Left forelimb (tissue), 1 donor: ENCODE data around the gene CMAS.
"Not testable (repeated sequence)": the region's sequence is repeated elsewhere in the genome, so short reads cannot be mapped to it uniquely, and the experiment has no call there.

ENCODE experiments used
- DNase-seq: peaks from one replicate; pipeline ENCODE4 v3.0.0-alpha.2; 2018; ENCODE audit warnings: low spot score

Gene CMAS

GRCh38 chr12:22046090-22046967, at the start of gene CMAS:
Gene CMAS, plus strand, starts transcription at chr12:22046218. Its CDS starts 86 bp downstream, at chr12:22046304.
- DNase-seq, result peak; percentile 86

DNA sequence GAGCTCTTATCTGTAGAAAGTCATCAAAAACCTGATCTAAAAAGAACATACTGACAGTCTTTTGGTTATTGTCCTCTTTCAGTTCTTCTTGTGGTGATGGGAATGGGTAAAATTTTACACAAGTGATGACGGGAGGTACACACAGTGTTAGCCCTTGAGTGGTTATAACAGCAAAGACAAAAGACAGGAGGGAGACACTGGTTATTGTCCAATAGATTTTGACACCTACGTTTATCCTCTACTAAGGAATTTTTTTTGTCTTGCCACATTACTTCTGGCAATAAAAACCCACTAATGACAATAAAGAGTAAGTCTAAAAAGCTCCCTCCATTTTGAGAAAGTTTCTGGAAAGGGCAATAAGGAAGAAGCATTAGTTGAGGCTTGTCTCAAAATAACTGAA, 47.7 kb upstream of the CMAS start:
- DNase-seq, result no peak

DNA sequence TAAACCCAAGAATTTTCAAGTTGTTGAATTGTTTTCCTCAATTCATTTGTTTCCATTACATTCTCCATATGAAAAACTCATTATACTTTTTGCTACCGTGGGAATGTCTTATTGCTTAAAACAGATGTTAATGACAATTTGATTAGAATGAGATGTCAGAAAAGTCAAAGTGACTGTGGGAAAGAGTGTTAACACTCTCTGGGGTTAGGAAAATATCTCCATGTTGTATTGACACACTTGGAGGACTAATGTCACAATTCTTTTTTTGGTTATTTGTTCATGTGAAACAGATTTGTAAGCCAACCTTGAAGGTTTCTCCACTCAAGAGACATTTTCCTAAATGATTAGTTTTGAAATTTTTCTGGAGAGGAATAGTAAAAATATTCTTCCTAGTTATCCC, 47.2 kb upstream of the CMAS start:
- no peak for DNase-seq

GRCh38 chr12:22002430-22002829, 43.6 kb upstream of the CMAS start:
- no peak for DNase-seq

DNA sequence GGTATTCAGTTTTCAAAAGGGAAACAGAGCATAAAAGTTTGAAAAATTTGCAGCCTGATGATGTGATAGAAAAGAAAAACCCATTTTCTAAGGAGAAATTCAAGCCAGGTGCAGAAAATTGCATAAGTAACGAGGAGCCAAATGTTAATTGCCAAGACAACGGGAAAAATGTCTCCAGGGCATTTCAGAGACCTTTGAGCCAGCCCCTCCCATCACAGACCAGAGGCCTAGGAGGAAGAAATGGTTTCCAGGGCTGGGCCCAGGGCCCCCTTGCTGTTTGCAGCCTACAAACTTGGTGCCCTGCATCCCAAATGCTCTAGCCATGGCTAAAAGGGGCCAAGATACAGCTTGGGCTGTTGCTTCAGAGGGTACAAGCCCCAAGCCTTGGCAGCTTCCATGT, 38.2 kb upstream of the CMAS start:
- DNase-seq, result not testable (repeated sequence)

DNA sequence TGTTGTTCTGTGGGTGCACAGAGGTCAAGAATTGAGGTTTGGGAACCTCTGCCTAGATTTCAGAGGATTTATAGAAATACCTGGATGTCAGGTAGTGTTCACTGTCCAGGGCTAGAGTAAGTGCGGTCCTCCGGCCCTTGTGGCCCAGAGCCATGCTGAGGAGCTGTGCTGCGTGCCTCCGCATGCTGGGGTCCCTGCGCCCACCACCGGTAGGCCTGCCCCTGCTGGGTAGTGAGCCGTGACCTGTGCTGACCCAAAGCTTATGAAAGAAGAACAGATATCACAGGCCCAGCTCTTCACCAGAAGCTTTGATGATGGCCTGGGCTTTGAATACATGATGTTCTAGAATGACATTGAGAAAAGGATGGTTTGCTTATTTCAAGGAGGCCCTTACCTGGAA, 37.8 kb upstream of the CMAS start:
- DNase-seq, result no peak

- DNase-seq, result no peak
These were observed 31.8 kb upstream of the CMAS start for GRCh38 chr12:22014041-22014782.

DNA sequence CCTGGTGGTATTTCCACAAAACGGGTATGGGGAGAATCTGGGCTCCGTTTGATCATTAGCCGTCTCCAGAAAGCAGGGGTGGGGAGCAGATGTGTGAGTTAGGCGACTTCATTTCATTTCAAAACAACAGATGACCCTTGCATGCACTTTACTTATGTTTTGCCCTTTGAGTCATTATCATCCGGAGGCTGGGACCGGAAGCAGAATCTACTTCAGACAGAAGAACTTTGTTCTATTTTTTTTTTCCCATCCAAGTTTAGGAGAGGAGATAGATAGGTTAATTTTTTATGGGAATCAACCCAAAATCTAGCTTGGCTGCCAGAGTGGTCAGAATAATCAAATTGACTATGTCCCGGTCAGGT, 31.3 kb upstream of the CMAS start:
- DNase-seq, result no peak

- DNase-seq, result no peak
These were observed 29.0 kb upstream of the CMAS start for GRCh38 chr12:22016982-22017381.

- DNase-seq, result no peak
These were observed 27.2 kb upstream of the CMAS start for GRCh38 chr12:22018860-22019259.

GRCh38 chr12:22023489-22023888, 22.5 kb upstream of the CMAS start:
- DNase-seq, result not testable (repeated sequence)

GRCh38 chr12:22029491-22029890, 16.5 kb upstream of the CMAS start:
- no peak for DNase-seq

DNA sequence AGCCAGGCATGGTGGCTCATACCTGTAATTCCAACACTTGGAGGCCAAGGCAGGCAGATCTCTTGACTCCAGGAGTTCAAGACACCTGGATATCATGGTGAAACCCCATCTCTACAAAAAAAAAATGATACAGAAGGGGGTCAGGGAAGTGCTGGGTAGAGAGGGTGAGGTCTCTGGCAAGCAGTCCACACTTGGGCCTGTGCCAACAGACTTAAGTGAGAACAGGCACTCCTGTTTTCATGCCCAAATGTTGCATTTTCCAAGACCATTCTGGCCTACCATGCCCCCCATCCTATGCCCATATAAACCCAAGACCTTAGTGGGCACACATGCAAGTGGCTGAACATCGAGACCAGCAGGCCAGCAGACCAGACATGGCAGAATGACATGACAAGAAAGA, 16.0 kb upstream of the CMAS start:
- no peak for DNase-seq

- DNase-seq, result no peak
These were observed 13.3 kb upstream of the CMAS start for GRCh38 chr12:22032732-22033131.

- DNase-seq, result no peak
These were observed 11.1 kb upstream of the CMAS start for GRCh38 chr12:22034709-22035506.

DNA sequence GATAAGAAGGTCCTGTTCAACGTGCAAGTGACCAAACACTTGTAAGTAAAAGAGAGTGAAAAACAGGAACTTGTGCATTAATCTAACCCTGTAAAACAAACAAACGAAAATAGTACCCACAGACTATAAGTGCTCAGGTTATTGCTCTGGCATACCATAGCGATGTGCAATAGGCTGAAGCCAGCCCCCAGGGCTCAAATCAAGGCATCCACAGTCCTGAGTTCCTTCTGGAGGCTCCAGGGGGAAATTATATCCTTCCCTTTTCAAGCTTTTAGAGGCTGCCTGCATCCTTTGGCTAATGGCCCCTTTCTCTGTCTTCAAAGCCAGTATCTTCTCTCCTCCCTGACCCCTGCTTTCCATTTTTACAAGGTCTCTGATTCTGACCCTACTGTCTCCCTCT, 8.1 kb upstream of the CMAS start:
- no peak for DNase-seq

GRCh38 chr12:22038734-22039133, 7.3 kb upstream of the CMAS start:
- no peak for DNase-seq

DNA sequence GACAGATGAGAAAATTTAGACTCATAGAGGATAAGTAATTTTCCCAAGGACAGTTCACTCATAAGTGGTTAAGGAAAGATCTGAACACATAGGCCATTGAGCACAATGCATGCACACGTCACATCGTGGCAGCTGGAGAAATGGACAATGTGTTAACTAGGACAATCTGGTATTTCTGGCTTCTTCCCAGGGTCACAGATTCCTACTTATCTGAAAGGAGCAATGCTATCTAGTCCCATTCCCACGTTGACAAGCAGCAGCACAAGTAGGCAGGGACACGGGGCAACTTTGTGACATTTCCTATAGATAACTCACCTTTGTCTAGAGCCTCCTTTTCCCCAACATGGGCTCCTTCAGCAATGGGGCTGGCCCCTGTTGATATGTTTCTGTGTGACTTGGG, 6.7 kb upstream of the CMAS start:
- DNase-seq, result no peak

DNA sequence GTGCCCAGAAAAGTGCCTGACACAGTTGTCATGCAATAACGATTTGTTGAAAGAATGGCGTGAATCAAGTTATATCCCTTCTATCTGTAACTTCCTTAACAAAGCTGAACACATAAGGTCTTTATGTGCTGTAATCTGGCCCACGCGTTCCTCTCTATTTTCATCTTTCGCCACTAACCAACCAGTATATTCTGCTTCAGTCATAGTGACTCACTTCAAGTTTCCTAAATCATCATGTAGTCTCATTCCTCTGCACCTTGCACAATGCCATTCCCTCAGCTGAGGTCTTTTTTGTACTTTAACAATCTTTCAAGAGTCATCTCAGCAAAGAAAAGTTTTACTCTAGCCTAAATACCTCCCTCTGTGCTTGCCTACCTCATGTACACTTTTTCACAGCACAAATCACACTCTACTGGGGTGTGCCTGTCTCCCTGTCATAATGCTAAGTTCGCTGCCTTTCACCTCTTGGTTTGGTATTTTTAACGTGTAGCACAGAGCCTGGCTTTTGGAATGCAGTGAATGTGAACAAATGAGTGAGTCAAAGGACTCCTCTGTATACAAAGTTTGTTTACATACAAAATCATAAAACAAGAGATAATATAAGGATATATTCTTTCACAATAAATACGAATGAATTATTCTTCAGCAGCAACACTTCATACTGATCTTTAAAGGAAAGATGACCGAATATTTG, 2.9 kb upstream of the CMAS start:
- no peak for DNase-seq

DNA sequence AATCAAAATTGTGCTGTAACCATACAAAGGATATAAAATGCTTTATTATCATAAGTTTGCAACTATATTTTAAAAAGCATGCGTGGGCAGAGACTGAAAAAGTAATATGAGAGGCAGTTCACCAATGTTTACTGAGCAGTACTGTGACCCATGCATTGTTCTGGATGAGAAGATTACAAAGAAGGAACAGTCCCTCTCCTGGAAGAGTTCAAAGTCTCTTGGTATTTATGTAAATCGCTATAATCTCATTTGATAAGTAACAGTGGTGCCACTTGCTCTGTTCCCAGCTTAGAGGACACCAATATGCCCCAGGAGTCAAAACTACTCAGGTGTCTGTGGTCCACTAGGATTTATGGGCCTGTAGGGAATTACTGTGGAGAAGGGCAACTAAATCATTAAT, 2.1 kb upstream of the CMAS start:
- no peak for DNase-seq

DNA sequence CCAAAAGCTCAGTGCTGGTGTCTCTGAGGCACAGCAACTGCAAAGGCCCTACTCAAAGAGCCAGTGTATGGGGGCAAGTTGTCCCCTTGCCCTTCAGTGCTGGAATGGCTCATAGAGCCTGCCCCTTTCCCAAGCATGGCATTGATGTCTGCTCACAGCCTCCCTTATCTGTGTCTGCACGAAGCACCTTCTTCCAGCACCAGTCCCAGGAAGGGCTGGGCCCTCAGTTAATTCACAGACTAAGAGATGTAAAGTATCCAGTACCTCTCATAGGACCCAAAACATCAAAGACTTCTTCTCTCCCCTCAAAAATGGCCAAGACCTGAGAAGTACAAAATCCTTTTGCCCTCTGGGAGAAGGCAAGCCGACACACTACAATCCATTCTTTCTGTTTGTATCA, 1.6 kb upstream of the CMAS start:
- DNase-seq, result no peak

GRCh38 chr12:22046968-22047390, 961 bp downstream of the CMAS start:
- DNase-seq, result no peak
